GM13977 (cell line): Measurements from ENCODE around the gene FAIM2.

ENCODE experiments used
- DNase-seq: peaks from one replicate; pipeline ENCODE4 v3.0.0; 2012; ENCODE audit warnings: low spot score
- in situ Hi-C: fragments of 300-500 bp; cut with MboI; formaldehyde crosslinking; loops from one replicate; pipeline ENCODE4 v1.12.0; 2022; ENCODE audit warnings: low sequenced_read_pairs, low pct_unique_long_range_greater_than_20kb, mixed read lengths, inconsistent platforms; ENCODE audit not compliant: unreplicated experiment
- TF ChIP-seq, protein P1 (sequence below): IDR thresholded peaks from 2 replicates; pipeline ENCODE4 v1.5.1; 2012; ENCODE audit warnings: mild to moderate bottlenecking, control low read depth; ENCODE audit not compliant: insufficient read depth; ENCODE audit errors: extremely low read depth, missing control alignments

Gene FAIM2

DNA sequence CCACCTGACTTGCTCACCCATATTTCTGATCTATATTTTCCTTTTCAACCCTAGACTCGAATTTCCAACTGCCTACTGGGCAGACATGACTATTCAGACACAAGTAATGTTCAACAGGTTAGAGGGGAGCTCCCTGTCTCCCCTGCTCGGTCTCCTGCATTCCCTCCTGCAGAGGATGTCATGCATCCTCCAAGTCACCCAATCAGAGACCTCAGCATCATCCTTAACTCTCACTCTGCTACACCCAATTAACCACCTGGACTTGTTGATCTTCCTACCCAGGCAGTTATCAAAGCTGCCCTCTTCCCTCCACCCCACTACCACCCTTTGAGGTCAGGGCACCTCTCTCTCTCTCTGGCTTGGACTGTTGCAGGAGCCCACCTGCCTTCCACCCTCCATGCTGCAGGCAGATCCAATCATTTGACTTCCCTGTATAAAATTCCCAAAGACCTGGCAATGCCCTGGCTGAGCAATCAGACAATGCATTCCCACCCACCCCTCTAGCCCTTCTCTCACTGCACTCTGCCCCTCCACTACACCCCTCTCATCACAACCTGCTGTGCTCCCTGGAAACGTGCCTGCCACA, 10.9 kb downstream of the FAIM2 start:
- TF ChIP-seq, protein P1, sequence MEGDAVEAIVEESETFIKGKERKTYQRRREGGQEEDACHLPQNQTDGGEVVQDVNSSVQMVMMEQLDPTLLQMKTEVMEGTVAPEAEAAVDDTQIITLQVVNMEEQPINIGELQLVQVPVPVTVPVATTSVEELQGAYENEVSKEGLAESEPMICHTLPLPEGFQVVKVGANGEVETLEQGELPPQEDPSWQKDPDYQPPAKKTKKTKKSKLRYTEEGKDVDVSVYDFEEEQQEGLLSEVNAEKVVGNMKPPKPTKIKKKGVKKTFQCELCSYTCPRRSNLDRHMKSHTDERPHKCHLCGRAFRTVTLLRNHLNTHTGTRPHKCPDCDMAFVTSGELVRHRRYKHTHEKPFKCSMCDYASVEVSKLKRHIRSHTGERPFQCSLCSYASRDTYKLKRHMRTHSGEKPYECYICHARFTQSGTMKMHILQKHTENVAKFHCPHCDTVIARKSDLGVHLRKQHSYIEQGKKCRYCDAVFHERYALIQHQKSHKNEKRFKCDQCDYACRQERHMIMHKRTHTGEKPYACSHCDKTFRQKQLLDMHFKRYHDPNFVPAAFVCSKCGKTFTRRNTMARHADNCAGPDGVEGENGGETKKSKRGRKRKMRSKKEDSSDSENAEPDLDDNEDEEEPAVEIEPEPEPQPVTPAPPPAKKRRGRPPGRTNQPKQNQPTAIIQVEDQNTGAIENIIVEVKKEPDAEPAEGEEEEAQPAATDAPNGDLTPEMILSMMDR, result no peak
- in situ Hi-C loops, result no loop called here
- no peak for DNase-seq

DNA sequence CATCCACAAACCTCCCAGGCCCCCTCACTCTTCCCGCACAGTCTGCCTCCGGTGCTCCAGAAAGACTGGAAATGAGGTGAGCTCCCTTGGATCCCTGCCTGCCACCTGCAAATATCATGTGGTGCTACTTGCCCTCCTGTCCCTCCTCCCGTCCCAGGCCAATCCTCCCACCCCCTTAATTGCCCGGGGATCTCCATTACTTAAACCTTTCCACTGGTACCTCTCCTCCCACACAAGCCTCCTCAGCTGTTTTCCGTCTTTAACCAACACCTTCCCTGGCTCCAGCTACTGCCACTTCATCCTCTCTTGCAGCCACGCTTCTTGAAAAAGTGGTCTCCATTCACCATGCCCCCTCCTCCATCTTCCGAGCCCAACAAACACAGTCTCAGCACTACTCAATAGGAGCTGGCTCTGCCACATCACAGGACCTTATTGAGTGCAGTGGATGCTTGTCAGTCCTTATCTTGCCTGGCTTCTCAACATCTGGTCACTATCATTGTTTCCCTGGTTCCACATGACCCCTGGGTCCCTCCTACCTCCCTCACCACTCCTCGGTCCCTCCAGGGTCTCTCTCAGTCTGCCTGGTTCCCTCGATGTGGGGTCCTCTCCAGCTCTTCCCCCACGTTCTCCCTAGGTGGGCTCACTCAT, 11.5 kb downstream of the FAIM2 start:
- in situ Hi-C loops, result no loop called here
- no peak for DNase-seq
- TF ChIP-seq, protein P1, result no peak

DNA sequence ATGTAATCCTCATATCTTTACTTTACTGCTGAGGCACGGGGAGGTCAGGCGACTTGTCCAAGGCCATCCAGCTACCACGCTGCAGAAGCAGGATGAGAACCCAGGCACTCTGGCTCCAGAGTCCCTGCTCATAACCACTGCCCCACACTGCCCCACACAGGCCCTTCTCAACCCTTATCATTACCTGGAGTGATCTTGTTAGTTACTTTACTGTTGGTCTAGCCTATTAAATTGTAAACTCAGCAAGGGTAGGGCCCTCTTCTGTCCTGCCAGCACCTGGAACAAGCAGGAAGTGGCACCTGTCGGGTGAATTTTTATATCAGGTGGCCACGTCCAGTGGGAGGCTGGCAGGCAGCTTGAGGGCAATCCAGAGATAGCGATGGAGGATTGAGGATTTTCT, 12.2 kb downstream of the FAIM2 start:
- DNase-seq, result no peak
- TF ChIP-seq, protein P1, result no peak
- in situ Hi-C loops, result no loop called here

DNA sequence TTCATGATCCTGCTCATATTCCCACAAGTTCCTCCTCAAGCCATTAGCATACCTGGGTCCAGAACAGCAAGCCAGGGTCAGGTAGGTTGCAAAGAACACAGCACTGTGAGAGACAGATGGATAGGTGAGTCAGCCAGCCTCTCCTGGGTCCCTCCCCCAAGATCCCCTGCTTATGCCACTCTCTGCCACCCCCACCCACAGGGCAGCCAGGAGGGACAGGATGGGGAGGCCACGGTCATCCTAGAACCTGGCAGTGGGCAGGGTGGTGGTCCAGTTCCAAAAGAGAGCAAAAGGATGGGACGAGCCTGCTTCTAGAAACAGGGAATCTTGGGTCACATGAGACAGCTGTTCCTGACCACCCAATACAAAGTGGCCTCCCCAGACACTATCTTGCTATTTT, 12.7 kb downstream of the FAIM2 start:
- in situ Hi-C loops, result no loop called here
- TF ChIP-seq, protein P1, result no peak
- DNase-seq, result no peak

DNA sequence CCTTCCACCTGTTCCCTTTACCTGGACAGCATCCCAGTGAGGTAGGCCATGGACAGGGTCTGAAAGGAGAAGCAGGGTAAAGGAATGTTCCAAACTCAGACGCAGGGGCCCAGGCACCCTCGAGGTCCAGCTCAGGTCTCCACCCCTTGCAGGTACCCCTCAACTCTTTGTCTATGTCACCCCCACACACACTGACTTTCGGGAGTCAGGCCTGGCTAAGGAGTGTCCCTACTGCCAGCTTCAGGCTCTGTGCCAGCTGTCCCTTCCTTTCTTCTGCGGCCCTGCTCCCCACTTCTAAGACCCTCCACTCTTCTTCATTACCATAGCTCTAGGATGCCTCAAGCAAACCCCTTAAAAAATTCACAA, 13.6 kb downstream of the FAIM2 start:
- no peak for DNase-seq
- in situ Hi-C loops, result no loop called here
- TF ChIP-seq, protein P1, result no peak

DNA sequence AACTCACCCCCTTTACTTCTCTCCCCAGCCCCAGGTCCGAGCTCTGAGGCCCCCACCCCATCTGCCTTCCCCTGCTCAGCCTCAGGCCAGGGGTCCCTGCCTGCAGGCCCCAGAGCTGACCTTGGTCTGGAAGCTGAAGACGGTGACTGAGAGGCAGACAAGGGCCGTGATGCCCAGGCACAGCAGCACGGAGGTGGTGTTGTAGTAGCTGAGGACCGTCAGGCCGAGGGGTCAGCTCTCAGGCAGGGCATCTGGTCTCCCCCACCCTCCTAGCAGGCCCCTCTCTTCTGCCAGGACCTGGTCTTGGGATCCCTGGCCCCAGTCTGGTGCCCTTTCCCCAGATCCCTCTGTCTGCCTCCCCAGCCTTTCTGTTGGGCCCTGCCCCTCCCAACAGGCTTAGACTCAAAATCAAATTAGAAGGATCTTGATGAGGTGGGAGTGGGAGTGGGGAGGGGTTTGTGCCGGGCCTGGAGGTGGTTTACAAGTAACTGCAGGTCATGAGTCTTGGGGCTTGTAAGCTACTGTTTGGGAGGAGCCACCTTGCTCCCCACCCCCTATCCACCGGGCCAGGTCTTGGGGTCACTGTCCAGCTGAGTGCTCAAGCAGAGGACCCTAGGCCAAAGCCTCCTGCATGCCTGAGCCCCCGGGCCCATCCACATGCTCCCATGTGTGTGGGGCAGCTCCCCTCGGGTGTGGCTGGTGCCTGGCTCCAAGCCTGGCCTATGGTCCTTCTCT, 14.2 kb downstream of the FAIM2 start:
- DNase-seq, result no peak
- TF ChIP-seq, protein P1, result no peak
- in situ Hi-C loops, result no loop called here
